Stimulated activated naive B cell treated with anti-CD40 and anti-IgM and Interleukin-4, amounts not matched to agents 10 μg/mL and 1 μg/mL and 100 μg/mL, for 72 hours (primary cell): ENCODE data around the gene RAB11FIP5.

Experiments used
- ATAC-seq, 2 donors: fragments of 150-1000 bp; cut with Tn5 transposase; replicated peaks; 2 replicates each; pipeline ENCODE4 v1.10.0; 2021; ENCODE audit warnings: moderate library complexity in 1 of 2
- DNase-seq: peaks from one replicate; pipeline ENCODE4 v3.0.0; 2021
- H3K27ac Mint-ChIP-seq: one replicate; pipeline ENCODE4 v1.8.0; 2022; ENCODE audit warnings: mild to moderate bottlenecking, mixed read lengths
- H3K27me3 Mint-ChIP-seq, 2 donors: one replicate each; pipeline ENCODE4 v1.8.0; 2022; ENCODE audit warnings: mixed read lengths in 2 of 2
- H3K36me3 Mint-ChIP-seq, 2 donors: one replicate each; pipeline ENCODE4 v1.8.0; 2022; ENCODE audit warnings: mixed read lengths in 2 of 2, mild to moderate bottlenecking in 1 of 2
- H3K4me1 Mint-ChIP-seq, 2 donors: one replicate each; pipeline ENCODE4 v1.8.0; 2022; ENCODE audit warnings: mixed read lengths in 2 of 2, mild to moderate bottlenecking in 1 of 2
- H3K4me3 Mint-ChIP-seq, 2 donors: one replicate each; pipeline ENCODE4 v1.8.0; 2022; ENCODE audit warnings: mild to moderate bottlenecking in 2 of 2, mixed read lengths in 2 of 2, moderate library complexity in 1 of 2
- H3K9me3 Mint-ChIP-seq, 2 donors: one replicate each; pipeline ENCODE4 v1.8.0; 2022; ENCODE audit warnings: mixed read lengths in 2 of 2, mild to moderate bottlenecking in 1 of 2

The RAB11FIP5 gene

DNA sequence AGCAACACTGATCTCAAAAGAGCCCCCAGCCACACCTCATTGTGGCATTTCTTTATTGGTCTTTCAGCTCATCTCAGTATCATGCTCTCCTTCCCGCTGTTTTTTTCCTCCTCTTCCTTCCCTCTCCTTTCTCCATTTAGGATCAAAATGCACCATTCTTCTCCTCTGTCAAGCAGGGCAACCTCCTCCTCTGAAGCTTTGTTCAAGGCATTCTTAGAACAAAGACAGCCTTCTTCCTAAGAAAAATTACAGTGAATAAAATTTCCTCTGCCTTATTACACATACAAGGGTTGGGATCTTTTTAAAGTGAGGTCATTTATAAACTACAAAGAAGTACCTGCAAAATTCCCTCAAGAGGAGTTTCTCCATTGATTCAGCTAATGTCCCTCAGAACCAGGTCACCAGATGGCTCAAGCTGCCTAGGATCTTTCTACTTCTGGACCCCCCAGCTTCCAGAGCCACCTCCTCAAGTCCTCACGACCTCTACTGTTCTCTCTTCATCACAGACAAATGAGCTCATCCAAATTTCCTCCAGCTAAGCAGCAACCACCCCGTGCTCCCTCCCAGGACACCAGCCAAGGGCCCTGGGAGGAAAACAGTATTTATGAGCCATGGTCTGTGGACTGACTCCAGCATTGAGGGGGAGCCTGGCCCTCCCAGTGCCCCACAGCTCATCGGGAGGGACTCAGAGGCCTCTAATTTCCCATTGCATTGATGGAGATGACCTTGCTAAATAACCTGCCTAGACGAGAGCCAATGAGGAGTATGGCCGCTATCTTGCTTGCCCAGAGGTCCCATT, 59.2 kb downstream of the RAB11FIP5 start:
- Mint-ChIP-seq H3K27me3 (no peaks in the 10 kb centered on the region), H3K4me1 (peaks cover 0 to 9% of the 10 kb centered on the region in 2 donors), H3K9me3 (peaks cover 0 to 3% of the 10 kb centered on the region in 2 donors), H3K4me3 (no peak overlapping the region), H3K27ac (peak overlapping the region; percentile 48), H3K36me3 (peaks cover 17 to 34% of the 10 kb centered on the region in 2 donors)
- ATAC-seq = no peak
- DNase-seq = no peak

DNA sequence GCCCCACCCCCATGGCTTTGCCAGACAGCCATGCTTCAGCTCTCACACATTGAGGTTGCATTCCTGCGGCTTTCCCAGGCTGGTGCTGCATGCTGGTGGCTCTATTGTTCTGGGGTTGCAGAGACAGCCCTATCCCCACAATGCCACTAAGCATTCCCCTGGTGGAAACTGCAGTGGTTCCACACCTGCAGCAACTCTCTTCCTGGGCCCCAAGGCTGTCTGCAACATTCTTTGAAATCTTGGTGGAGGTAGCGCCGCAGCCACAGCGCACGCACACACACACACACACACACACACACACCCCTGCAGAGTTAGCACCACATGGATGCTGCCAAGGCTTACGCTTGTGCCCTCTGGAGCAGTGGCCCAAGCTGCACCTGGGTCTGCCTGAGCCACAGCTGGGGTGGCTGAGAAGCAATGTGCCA, 62.6 kb downstream of the RAB11FIP5 start:
- Mint-ChIP-seq H3K27me3 (no peaks in the 10 kb centered on the region), H3K4me1 (peaks cover 0 to 10% of the 10 kb centered on the region in 2 donors), H3K4me3 (no peak overlapping the region)

DNA sequence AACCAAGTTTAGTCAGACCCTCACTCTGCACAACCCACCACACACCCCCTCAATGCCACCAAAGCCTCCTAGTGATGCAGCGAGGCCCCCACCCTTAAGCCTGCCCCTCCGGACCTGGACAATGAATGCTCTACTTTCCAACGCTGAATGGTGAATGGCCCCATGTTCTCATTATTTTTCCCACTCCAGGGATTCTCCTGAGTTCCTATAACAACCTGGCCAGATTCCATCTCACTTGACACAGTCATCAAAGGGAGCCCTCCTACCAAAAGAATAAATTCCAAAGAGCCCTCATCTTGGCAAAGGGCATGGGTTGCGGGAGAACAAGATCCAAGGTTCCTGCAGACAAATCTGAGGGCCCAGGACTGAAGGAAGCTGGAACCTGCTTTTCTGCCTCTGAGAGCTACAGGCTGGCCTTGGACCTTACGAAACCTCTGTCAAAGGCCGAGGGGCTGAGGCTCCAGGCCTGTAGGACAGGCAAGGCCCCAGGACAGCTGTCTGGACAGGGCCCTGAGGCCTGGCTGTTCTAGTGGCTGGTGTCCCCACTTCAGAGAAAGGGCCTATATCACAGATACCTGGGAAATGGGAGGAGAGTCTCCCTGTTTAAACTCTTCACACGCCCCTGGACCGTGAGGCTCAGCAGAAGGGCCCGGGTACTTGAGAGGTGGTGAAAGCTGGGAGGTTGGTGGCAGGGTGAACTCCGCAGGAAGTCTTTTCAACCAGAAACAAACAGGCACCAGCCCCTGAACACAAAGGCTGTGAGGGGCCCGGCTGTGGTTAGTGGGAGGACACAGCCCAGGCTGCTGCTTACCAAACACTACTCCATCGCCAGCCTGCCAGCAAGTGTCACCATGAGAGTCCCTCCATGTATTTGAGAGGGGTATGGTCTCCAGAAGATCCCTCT, 68.6 kb downstream of the RAB11FIP5 start:
- peaks cover 0 to 8% of the 10 kb centered on the region in 2 donors for H3K4me1 Mint-ChIP-seq
- H3K4me3 Mint-ChIP-seq = no peak overlapping the region
- H3K27ac Mint-ChIP-seq = no peak overlapping the region
- peaks cover 4 to 7% of the 10 kb centered on the region in 2 donors for H3K36me3 Mint-ChIP-seq
- no peaks in the 10 kb centered on the region for H3K27me3 Mint-ChIP-seq
- no peaks in the 10 kb centered on the region for H3K9me3 Mint-ChIP-seq
- no peak for ATAC-seq
- DNase-seq = no peak

More for the DNA sequence above, 62.6 kb downstream of the RAB11FIP5 start:
- DNase-seq (no peak), ATAC-seq (no peak)
- H3K36me3 Mint-ChIP-seq = peaks cover 6 to 15% of the 10 kb centered on the region in 2 donors
- H3K9me3 Mint-ChIP-seq = no peaks in the 10 kb centered on the region
- no peak overlapping the region for H3K27ac Mint-ChIP-seq

DNA sequence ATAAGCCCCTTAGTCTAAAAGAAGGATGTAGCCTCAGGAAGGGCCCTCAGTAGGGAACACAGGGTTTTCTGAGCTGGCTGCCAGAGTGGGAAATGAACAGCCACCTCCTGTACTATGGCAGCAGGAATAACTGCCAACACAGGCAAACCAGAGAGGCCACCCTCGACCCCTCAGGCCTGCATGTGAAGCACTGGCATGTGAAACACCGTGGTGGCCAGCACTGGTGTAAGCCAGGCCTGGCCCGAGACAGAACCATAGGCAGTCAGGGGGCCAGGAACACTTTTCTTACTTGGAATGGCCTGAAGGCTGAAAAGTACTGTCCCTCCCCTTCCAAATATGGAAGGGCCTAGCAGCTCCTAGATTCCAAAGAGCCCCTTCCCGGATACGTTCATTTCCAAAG, 69.5 kb downstream of the RAB11FIP5 start:
- no peak overlapping the region for H3K4me3 Mint-ChIP-seq
- no peaks in the 10 kb centered on the region for H3K27me3 Mint-ChIP-seq
- H3K4me1 Mint-ChIP-seq = peaks cover 0 to 8% of the 10 kb centered on the region in 2 donors
- DNase-seq = no peak
- peaks cover 4 to 10% of the 10 kb centered on the region in 2 donors for H3K36me3 Mint-ChIP-seq
- ATAC-seq = no peak
- H3K27ac Mint-ChIP-seq = no peak overlapping the region
- H3K9me3 Mint-ChIP-seq = no peaks in the 10 kb centered on the region

DNA sequence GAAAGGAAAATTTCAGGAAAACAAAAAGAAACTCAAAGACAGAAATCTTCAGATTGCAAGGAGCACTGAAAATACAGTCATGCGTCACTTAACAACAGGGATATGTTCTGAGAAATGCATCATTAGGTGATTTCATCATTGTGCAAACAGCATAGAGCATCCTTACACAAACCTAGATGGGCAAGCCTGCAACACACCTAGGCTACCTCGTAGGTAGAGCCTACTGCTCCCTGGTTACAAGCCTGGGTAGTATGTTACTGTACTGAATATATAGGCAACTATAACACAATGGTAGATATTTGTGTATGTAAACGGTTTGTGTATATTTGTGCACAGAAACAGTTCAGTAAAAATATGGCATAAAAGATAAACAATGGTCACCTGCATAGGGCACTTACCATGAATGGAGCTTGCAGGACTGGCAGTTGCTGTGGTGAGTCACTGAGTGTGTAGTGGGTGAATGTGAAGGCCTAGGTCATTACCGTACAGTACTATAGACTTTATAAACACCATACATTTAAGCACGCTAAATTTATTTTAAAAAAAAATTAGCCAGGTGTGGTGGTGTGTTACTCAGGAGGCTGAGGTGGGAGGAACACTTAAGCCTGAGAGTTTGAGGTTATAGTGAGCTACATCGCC, 74.7 kb downstream of the RAB11FIP5 start:
- Mint-ChIP-seq H3K27me3 (no peaks in the 10 kb centered on the region), H3K4me3 (no peak overlapping the region), H3K9me3 (peaks cover 0 to 2% of the 10 kb centered on the region in 2 donors), H3K27ac (no peak overlapping the region), H3K4me1 (peaks cover 8 to 12% of the 10 kb centered on the region in 2 donors), H3K36me3 (peaks cover 3 to 21% of the 10 kb centered on the region in 2 donors)
- no peak for DNase-seq
- ATAC-seq = no peak

DNA sequence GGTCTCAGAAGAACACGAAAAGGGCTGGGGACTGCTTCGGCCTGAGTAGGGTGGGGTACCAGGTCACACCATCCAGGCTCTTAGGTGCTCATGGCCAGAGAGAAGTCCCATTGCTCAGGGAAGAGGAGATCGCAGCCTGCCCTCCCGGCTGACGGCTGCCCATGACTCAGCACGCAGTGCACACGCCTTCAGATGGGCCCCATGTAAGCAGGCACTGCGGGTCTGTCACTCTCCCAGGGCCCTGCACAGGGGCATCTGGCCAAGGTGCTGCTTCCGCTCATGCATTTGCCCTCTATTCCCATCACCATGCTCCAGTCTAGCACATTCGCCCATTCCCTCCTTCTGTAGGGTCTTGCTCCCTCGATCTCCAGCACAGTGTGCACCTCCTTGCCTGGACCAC, 76.0 kb downstream of the RAB11FIP5 start:
- H3K4me1 Mint-ChIP-seq = peaks cover 8 to 12% of the 10 kb centered on the region in 2 donors
- peaks cover 0 to 2% of the 10 kb centered on the region in 2 donors for H3K9me3 Mint-ChIP-seq
- ATAC-seq (no peak), DNase-seq (no peak)
- H3K36me3 Mint-ChIP-seq = peaks cover 3 to 21% of the 10 kb centered on the region in 2 donors
- no peak overlapping the region for H3K4me3 Mint-ChIP-seq
- H3K27me3 Mint-ChIP-seq = no peaks in the 10 kb centered on the region
- H3K27ac Mint-ChIP-seq = no peak overlapping the region

DNA sequence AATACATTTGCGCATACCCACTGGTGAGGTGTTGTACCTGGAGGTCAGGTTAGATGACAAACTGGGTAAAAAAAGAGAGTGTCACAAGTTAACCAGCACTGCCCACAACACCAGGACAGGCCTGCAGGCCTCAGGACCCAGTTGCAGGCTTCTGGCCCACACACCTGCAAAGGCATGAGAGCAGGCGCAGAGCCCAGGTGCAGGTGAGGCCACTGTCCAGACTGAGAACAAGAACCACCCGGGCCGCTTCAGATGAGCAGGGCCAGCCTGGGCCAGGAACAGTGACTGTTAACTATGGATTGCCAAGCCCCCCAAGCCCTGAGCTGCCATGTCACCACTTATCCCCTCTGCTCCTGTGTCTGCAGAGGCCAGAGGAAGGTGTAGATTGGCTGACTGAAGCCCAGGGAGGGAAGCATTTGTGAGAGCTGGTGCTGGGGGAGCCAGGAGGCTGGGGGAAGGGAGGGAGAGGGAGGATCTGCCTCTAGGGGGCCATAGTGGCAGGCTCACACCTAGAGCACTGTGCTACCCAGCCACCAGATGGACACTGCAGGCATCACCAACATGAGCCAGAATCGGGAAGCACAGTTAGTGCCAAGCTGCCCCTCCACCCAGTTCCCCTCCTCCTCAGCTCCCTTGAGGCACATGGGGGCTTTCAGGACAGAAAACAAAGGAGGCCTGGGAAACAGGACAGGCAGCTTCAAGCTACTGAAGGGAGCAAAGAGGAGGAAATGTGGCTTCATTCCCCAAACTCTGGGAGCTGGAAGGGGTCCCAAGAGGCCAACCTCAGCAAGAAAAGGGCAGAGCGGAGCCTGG, 76.6 kb downstream of the RAB11FIP5 start:
- Mint-ChIP-seq H3K36me3 (peaks cover 4 to 25% of the 10 kb centered on the region in 2 donors), H3K27me3 (no peaks in the 10 kb centered on the region), H3K9me3 (peaks cover 0 to 2% of the 10 kb centered on the region in 2 donors), H3K27ac (no peak overlapping the region), H3K4me1 (peaks cover 8 to 12% of the 10 kb centered on the region in 2 donors), H3K4me3 (no peak overlapping the region)
- ATAC-seq = peak in 1 of 2 donors; percentile 45
- no peak for DNase-seq

DNA sequence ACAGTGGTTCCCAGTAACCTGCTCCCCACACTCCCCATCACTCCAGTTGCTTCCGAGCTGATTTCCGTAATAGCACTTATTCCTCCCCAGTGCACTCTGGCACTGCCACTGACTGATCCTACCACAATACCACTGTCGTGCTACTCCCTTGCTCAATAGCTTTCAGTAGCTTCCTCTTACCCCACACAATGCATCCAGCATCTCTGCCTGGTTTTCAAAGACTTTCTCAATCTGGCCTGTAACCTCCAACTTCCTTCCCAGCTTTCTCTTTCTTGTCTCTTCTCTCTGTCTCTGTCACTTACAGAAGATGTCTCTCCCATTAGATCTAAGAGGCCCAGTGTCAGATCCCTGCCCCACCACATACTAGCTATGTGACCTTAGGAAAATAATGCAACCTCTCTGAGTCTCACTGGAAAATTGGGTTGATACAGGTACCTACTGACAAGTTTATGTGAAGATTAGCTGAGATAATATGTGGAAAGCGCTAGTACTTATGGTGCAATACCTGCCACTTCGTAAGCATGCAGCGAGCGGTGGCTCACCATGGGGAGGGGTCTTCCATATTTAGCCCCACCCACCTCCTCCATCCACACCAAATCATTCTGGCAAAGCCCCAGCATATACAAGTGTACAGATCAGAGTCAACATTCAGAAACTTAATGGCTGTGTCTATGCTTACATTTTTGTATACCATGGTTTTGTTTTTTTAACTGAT, 77.9 kb downstream of the RAB11FIP5 start:
- no peaks in the 10 kb centered on the region for H3K27me3 Mint-ChIP-seq
- H3K36me3 Mint-ChIP-seq = peaks cover 4 to 25% of the 10 kb centered on the region in 2 donors
- no peak overlapping the region for H3K4me3 Mint-ChIP-seq
- peaks cover 0 to 2% of the 10 kb centered on the region in 2 donors for H3K9me3 Mint-ChIP-seq
- H3K4me1 Mint-ChIP-seq = peaks cover 8 to 12% of the 10 kb centered on the region in 2 donors
- DNase-seq = no peak
- no peak for ATAC-seq
- H3K27ac Mint-ChIP-seq = no peak overlapping the region

DNA sequence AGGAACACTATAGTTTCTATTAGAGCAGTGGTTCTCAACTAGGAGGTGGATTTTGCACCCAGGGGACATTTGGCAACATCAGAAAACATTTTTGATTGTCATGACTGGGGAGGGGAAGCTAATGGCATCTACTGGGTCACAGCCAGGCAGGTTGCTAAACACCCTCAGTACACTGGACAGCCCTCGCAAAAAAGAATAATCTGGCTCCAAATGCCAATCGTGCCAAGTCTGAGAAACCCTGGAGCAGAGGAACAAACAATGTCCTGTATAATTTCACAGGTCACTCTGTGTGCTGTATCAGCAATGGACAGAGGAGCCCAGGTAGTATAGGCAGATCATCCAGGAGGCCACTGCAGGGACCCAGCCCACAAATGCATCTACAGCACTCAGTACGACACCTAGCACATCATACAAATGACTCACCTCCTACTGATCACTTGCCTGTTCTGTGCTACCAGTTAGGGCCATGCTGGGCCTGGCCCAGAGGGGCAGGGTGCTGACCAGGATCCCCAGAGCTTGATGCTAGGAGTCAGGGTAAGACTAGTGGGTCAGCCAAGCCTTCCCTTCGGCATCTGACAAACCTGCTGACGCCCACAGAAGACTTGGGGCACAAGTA, 78.9 kb downstream of the RAB11FIP5 start:
- Mint-ChIP-seq H3K4me3 (no peak overlapping the region), H3K4me1 (peaks cover 8 to 12% of the 10 kb centered on the region in 2 donors), H3K27me3 (no peaks in the 10 kb centered on the region), H3K36me3 (peaks cover 2 to 19% of the 10 kb centered on the region in 2 donors), H3K27ac (no peak overlapping the region), H3K9me3 (peaks cover 0 to 2% of the 10 kb centered on the region in 2 donors)
- DNase-seq (no peak), ATAC-seq (peak; percentile 78 to 80)

DNA sequence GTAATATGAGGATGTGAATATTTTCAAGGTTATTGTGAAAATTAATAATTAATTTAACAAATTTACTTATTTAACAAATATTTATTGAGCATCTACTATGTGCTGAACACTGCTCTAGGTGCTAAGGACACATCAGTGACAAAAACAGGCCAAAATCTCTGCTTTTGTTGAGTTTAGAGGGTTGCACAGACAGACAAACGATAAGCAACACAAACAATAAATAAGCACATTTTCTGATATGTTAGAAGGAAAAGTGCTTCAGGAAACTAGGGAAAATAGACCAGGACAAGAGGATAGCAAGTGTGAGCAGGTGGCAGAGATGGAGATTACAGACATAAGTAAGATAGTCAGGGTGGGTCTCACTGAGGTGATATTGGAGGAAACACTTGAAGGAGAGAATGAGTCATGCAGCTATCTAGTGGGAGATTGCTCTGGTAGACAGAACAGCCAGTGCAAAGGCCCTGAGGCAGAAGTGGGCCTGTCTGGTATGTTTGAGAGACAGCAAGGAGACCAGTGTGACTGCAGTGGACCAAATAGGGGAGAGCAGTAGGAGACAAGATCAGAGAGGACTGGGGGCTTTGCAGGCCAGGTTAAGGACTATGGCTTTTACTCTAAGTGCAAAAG, 79.5 kb downstream of the RAB11FIP5 start:
- Mint-ChIP-seq H3K27me3 (no peaks in the 10 kb centered on the region), H3K4me3 (no peak overlapping the region), H3K27ac (no peak overlapping the region), H3K9me3 (peaks cover 0 to 2% of the 10 kb centered on the region in 2 donors), H3K36me3 (peaks cover 6 to 22% of the 10 kb centered on the region in 2 donors), H3K4me1 (peaks cover 8 to 12% of the 10 kb centered on the region in 2 donors)
- DNase-seq (no peak), ATAC-seq (peak; percentile 65 to 69)

DNA sequence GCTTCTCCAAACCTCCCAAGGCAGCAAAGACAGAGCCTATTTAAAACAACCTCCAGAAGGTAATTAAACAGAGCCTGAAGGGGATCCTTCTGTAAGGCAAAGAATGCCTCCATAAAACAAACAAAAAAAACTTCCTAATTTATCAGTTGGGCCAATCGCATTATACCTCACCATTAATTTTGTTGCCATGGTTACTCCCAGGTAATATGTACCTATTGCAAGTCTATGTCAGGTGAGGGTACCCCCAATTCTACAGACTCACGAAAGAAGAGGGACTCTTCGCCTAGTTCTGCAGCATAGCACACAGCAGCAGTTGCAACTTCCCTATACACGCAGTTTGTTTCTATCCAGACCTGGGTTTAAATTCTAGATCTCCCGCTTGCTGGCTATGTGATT, 80.0 kb downstream of the RAB11FIP5 start:
- ATAC-seq (no peak), DNase-seq (no peak)
- Mint-ChIP-seq H3K4me1 (peaks cover 8 to 12% of the 10 kb centered on the region in 2 donors), H3K36me3 (peaks cover 12 to 28% of the 10 kb centered on the region in 2 donors), H3K4me3 (no peak overlapping the region), H3K27me3 (no peaks in the 10 kb centered on the region), H3K9me3 (peaks cover 0 to 2% of the 10 kb centered on the region in 2 donors), H3K27ac (no peak overlapping the region)
